Limb (tissue), 2 donors: Measurements from ENCODE around the gene IL1R2.
"Not testable (repeated sequence)": the region's sequence is repeated elsewhere in the genome, so short reads cannot be mapped to it uniquely, and the experiment has no call there.

Source experiments
- DNase-seq, 2 donors: peaks; one replicate each; pipeline ENCODE4 v3.0.0-alpha.2; 2016; ENCODE audit errors: extremely low spot score in 2 of 2

Gene IL1R2

GRCh38 chr2:102060792-102061191 is 69.0 kb downstream of the IL1R2 start:
- no peak for DNase-seq

- no peak for DNase-seq
Observed at GRCh38 chr2:102061286-102061699, 69.5 kb downstream of the IL1R2 start.

DNA sequence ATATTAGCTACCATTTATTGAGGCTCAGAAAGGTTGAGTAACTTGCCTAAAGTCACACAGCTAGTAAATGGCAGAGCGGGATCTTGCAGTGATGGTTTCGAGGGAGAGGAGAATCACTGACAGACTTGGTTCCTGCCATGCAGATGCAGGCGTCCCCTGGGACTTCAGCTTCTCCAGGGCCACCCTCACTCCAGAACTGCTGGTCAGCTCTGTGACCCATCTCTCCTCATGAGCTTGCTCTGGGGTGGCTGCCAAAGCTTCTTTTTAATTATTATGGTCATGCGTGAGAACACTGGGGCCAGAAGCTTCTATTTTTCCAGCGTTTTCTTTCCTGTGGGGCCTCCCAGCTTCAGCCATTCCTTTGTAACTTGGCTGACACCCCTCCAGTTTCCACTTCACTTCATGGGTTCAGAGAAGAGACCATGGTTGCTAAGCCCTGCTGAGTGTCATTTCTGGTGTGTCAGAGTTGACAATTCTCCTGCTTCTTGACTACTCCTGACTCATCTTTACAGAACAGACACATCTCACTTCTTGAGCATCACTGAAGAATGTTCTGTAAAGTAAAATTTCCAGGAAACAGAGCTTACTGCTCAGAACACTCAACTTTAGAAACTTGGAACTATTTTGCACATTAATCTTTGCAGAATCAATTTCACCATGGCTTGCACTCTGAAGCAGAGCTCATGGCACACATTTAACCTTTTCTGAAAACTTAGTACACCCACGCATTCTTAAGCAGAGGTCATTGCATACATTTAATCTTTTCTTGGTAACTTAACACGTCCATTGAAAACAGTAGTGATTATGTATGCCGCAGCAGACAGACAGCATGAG is 70.4 kb downstream of the IL1R2 start:
- no peak for DNase-seq

DNA sequence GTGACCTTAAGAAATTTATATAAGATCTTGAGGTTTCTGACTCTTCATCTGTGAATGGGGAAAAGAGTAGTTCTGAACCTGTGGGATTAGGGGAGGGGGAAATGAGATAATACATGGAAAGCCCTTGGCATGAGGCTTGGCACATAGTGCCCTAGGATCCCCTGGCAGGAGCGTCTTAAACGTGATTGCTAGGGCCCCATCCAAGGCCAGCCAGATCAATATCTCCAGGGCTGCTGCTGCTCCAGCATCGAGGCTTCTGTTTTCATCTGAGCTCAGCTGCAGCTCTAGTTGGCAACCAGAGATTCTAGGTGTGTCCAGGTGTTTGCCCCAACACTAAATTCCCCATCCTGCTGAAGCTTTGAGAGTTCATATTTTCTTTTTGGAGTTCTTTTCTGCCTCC is 71.0 kb downstream of the IL1R2 start:
- DNase-seq = no peak

DNA sequence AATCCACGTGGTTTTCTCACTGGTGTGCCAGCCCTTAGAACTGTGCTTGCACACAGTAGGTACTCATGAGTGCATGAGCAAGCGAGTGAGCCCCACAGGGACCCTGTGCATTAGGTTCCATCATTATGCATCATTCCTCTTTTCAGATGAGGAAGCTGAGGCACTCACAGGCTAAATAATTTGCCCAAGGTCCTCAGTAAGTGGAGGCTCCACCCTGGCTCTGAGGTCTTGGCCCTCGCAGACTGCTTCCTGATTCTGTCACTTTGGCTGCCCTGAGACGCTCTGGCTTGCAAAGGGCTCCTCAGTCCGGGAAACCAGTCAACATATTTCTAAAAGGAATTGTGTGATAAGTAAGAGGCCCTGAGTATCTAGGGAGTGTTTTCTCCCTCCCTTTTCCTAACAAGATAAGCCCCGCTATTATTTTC is 71.7 kb downstream of the IL1R2 start:
- no peak for DNase-seq

DNA sequence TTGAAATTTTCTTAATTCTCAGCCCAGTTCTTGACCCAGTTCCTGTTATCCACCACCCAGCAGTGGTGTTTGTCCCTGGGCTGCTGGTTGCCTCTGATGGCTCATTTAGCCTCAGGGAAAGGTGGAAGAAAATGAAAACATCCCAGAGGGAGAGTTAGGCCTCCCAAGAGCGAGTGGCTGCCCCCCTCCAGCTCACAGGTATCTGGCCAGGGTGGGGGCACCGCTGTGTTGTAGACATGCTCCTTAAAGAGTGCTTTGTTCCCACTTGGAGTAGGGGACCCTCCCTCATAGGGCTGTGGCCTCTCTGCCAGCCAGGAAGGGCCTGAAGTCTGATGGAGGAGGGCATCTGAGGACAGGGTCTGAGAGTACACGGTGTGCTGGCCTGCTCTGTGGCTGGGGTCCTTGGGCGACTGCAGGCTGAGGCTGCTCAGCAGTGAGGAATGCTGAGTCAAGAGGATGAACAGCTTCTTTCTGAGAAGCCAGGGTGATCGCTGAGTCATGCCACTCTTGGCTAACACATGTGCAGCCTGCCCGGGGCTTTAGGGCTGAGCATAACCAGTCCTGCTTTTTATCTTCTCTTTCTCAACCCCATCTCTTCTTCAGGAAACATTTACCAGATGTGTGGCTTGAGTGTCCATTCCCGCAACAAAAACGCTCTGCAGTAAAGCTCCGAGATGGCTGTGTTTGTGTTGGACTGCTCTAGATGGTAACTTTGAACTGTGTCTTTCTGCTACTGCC is 72.3 kb downstream of the IL1R2 start:
- peak in 1 of 2 donors; percentile 56 for DNase-seq

- no peak for DNase-seq
Observed at GRCh38 chr2:102064679-102065674, 73.2 kb downstream of the IL1R2 start.

DNA sequence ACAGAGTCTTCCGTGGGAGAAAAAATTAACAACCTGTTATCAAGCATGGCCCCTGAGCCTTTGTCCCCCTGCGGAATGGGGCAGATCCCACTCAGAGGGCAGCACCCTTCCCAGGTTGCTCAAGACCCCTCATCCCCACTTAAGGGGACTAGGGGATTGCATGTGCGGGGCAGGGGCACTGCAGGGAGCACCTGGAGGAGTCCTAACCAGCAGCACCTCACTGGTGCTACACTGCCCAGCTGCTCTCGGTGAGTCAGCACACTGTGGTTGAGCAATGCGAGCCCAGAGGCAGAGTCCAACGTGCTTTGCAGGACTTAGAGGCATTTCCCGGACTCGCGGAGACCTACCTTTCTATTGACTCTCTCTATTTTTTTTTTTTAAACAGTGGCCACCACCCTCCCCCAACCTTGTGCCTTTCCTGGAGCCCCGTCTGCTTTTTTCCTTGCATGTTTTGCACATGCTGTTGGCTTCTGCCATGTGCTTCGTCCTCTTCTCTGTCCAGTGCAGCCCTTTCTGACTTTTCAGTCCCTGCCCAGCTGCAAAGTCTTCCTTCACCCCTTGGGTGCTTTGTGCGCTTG is 74.0 kb downstream of the IL1R2 start:
- DNase-seq = no peak

GRCh38 chr2:102066554-102066953 is 74.8 kb downstream of the IL1R2 start:
- no peak for DNase-seq

DNA sequence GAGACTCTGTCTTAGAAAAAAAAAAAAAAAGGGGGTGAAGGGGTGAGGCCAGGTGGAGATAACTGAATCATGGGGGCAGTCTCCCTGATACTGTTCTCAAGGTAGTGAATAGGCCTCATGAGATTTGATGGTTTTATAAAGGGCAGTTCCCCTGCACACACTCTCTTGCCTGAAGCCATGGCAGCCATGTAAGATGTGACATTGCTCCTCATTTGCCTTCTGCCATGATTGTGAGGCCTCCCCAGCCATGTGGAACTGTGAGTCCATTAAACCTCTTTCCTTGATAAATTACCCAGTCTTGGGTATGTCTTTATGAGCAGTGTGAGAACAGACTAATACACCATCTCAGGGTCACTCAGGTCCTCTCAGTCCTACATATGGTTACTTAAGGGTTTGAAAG is 76.4 kb downstream of the IL1R2 start:
- not testable (repeated sequence) for DNase-seq

GRCh38 chr2:102069311-102069974 is 77.7 kb downstream of the IL1R2 start:
- no peak for DNase-seq

GRCh38 chr2:102070058-102070642 is 78.4 kb downstream of the IL1R2 start:
- peak in 1 of 2 donors; percentile 57 for DNase-seq

- DNase-seq = no peak
Observed at GRCh38 chr2:102072741-102073140, 81.0 kb downstream of the IL1R2 start.

DNA sequence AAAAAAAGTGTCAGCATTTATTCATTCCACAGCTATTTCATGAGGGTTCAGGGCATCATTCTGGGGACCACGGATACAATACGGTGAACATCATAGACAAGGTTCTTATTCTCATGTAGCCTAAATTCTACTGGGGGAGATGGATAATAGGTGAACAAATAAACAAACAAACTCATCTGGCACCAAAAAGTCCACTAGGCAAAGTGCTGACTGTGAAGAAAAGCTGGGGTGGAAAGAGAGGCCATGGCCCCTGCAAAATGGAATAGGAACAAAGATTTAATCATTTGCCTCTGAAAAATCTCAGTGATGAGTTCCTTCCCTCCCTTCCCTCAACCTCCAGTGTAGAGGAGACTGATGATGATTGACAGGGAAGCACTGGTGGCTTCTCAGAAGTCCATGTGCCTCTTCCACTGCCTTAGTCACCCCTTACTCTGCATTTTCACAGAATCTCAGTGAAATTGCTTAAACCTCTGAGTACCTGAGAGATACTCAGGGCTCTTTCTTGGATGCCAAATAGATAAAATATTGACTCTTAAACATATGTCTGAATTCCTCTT is 81.5 kb downstream of the IL1R2 start:
- DNase-seq = no peak

GRCh38 chr2:102074152-102074783 is 82.5 kb downstream of the IL1R2 start:
- no peak for DNase-seq

DNA sequence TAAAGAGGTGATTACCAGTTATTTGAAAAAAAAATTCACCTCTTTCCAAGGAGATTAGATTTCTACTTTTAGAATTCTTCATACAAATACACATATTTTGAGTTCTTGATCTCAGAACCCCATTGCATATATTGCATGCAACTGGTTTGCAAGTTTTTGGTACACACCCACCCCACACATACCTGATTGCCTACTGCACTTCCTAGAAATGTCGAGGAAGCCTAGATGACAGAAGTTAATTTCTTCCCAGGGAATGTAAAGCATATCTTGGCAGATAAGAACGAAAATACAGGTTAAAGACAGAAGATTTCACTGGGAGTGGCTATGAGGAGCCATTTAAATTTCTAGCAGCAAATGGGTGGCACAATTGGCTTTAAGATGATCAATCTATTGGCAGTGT is 83.7 kb downstream of the IL1R2 start:
- DNase-seq = no peak

- DNase-seq = no peak
Observed at GRCh38 chr2:102076512-102076911, 84.8 kb downstream of the IL1R2 start.
